Mesenchymal stem cell (in vitro differentiated cells and primary cell): ENCODE data around the gene EMX1.

Source experiments
- DNase-seq: peaks from one replicate; pipeline ENCODE4 v3.0.0-alpha.2; 2013
- H2AFZ ChIP-seq: one replicate; pipeline ENCODE4 v1.6.1; 2013; ENCODE audit warnings: low read depth, mild to moderate bottlenecking, control low read depth, inconsistent platforms, low read length, moderate library complexity
- H2AK5ac ChIP-seq: 2 replicates; pipeline ENCODE4 v1.6.1; 2013; ENCODE audit warnings: low read length, moderate library complexity, mild to moderate bottlenecking, inconsistent platforms; ENCODE audit not compliant: severe bottlenecking
- H2BK120ac ChIP-seq: one replicate; pipeline ENCODE4 v1.6.1; 2013; ENCODE audit warnings: low read depth, mild to moderate bottlenecking, inconsistent platforms, low read length, moderate library complexity
- H2BK12ac ChIP-seq, 2 experiments: one replicate each; pipeline ENCODE4 v1.6.1; 2013; ENCODE audit warnings: inconsistent platforms in 2 of 2, low read length in 2 of 2, mild to moderate bottlenecking in 2 of 2, moderate library complexity in 2 of 2, control low read depth in 1 of 2
- H2BK15ac ChIP-seq: one replicate; pipeline ENCODE4 v1.6.1; 2013; ENCODE audit warnings: mild to moderate bottlenecking, low read depth, inconsistent platforms; ENCODE audit not compliant: poor library complexity, severe bottlenecking
- H2BK5ac ChIP-seq: 2 replicates; pipeline ENCODE4 v1.6.1; 2013; ENCODE audit warnings: low read depth, mild to moderate bottlenecking, low read length, control low read depth, inconsistent platforms; ENCODE audit not compliant: poor library complexity, severe bottlenecking
- H3K14ac ChIP-seq, 2 experiments: one replicate each; pipeline ENCODE4 v1.6.1; 2013; ENCODE audit warnings: inconsistent platforms in 2 of 2, low read length in 2 of 2, control low read depth in 1 of 2, mild to moderate bottlenecking in 1 of 2, moderate library complexity in 1 of 2
- H3K18ac ChIP-seq, 2 experiments: one replicate each; pipeline ENCODE4 v1.6.1; 2013; ENCODE audit warnings: inconsistent platforms in 2 of 2, low read length in 2 of 2, control low read depth in 1 of 2, low read depth in 1 of 2, mild to moderate bottlenecking in 1 of 2
- H3K23ac ChIP-seq, 2 experiments: one replicate each; pipeline ENCODE4 v1.6.1; 2013; ENCODE audit warnings: inconsistent platforms in 2 of 2, low read length in 2 of 2, mild to moderate bottlenecking in 2 of 2, moderate library complexity in 2 of 2, control low read depth in 1 of 2
- H3K27ac ChIP-seq: 2 replicates; pipeline ENCODE4 v1.5.1; 2013; ENCODE audit warnings: mild to moderate bottlenecking, moderate library complexity, low read length, control low read depth, inconsistent platforms; ENCODE audit not compliant: poor library complexity, severe bottlenecking
- H3K27me3 ChIP-seq, 2 experiments: 2 replicates each; pipeline versions ENCODE4 v1.6.1 to v1.7.0; 2013; ENCODE audit warnings: low read length in 2 of 2, mild to moderate bottlenecking in 2 of 2, moderate library complexity in 2 of 2, control low read depth in 1 of 2, inconsistent platforms in 1 of 2; ENCODE audit not compliant: control insufficient read depth in 1 of 2, insufficient read depth in 1 of 2
- H3K36me3 ChIP-seq, 2 experiments: 2 replicates each; pipeline versions ENCODE4 v1.6.1 to v1.7.0; 2013; ENCODE audit warnings: low read length in 2 of 2, control low read depth in 1 of 2, inconsistent platforms in 1 of 2, low read depth in 1 of 2, mild to moderate bottlenecking in 1 of 2; ENCODE audit not compliant: insufficient read depth in 2 of 2, control insufficient read depth in 1 of 2
- H3K4ac ChIP-seq, 2 experiments: one replicate each; pipeline ENCODE4 v1.6.1; 2013; ENCODE audit warnings: inconsistent platforms in 2 of 2, low read length in 2 of 2, mild to moderate bottlenecking in 2 of 2, moderate library complexity in 2 of 2, control low read depth in 1 of 2, low read depth in 1 of 2
- H3K4me1 ChIP-seq: 2 replicates; pipeline ENCODE4 v1.6.1; 2013; ENCODE audit warnings: low read depth, low read length, control low read depth; ENCODE audit not compliant: control insufficient read depth, insufficient read depth
- H3K4me2 ChIP-seq: 2 replicates; pipeline ENCODE4 v1.6.1; 2013; ENCODE audit warnings: low read length, mild to moderate bottlenecking, inconsistent platforms; ENCODE audit not compliant: poor library complexity, severe bottlenecking
- H3K4me3 ChIP-seq, 2 experiments: 2 replicates each; pipeline versions ENCODE4 v1.5.1 to v1.7.0; 2013; ENCODE audit warnings: low read length in 2 of 2, mild to moderate bottlenecking in 2 of 2, control low read depth in 1 of 2, low read depth in 1 of 2; ENCODE audit not compliant: insufficient read depth in 1 of 2
- H3K79me1 ChIP-seq: replicated peaks from 2 replicates; pipeline ENCODE4 v1.6.1; 2013; ENCODE audit warnings: mild to moderate bottlenecking, control low read depth, low read length, inconsistent platforms; ENCODE audit not compliant: poor library complexity, severe bottlenecking
- H3K9ac ChIP-seq: 2 replicates; pipeline ENCODE4 v1.7.0; 2013; ENCODE audit warnings: mild to moderate bottlenecking, low read length, moderate library complexity
- H3K9me3 ChIP-seq: 2 replicates; pipeline ENCODE4 v1.7.0; 2013; ENCODE audit warnings: mild to moderate bottlenecking, low read length; ENCODE audit not compliant: control insufficient read depth
- H4K8ac ChIP-seq: one replicate; pipeline ENCODE4 v1.6.1; 2013; ENCODE audit warnings: inconsistent platforms, mild to moderate bottlenecking, low read length, moderate library complexity
- H4K91ac ChIP-seq: one replicate; pipeline ENCODE4 v1.6.1; 2013; ENCODE audit warnings: mild to moderate bottlenecking, low read length, inconsistent platforms
- WGBS: methylation state at CpG from one replicate; pipeline ENCODE4 v1.1.7; 2013; ENCODE audit warnings: mixed read lengths; 5-methylcytosine and 5-hydroxymethylcytosine counted together

EMX1 gene

GRCh38 chr2:72945450-72946019 is 28.2 kb downstream of the EMX1 start:
- Histone ChIP-seq H3K4me1 (peaks cover 15% of the 10 kb centered on the region), H3K4ac (no peak overlapping the region), H3K9ac (no peak overlapping the region), H3K4me3 (no peak overlapping the region), H2BK120ac (no peak overlapping the region), H3K9me3 (no peaks in the 10 kb centered on the region), H3K14ac (no peak overlapping the region), H3K4me2 (no peak overlapping the region), H3K36me3 (peaks cover 0 to 30% of the 10 kb centered on the region in 2 experiments), H2BK12ac (no peak overlapping the region), H3K79me1 (no peaks in the 10 kb centered on the region), H2AK5ac (no peak overlapping the region), H2BK15ac (no peak overlapping the region), H3K23ac (no peak overlapping the region), H2AFZ (no peak overlapping the region), H3K18ac (no peak overlapping the region), H4K8ac (no peak overlapping the region), H3K27me3 (no peaks in the 10 kb centered on the region), H3K27ac (no peak overlapping the region), H4K91ac (no peak overlapping the region), H2BK5ac (no peak overlapping the region)
- WGBS = 92% methylated on average over 9 of the region's 9 CpGs
- no peak for DNase-seq

DNA sequence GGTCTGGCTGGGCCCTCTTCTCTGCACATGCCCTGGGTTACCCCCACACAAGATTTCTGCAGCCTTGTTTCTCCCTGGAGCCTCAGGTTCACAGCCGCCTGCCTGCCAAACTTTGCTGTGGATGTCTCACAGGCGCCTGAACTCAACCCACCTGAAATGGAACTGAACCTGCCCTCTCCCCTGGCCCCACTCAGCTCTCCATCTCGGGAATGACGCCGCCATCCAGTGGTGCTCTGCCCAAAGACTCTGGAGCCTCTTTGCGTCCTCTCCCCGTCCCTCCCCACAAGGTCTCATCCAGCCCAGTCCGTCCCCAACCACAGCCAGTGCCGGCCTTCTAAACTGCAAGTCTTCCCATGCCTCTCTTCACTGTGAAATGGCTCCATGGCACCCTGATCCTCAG is 29.1 kb downstream of the EMX1 start:
- no peak overlapping the region for H2AFZ ChIP-seq
- no peak overlapping the region for H2AK5ac ChIP-seq
- H4K8ac ChIP-seq = no peak overlapping the region
- H3K79me1 ChIP-seq = no peaks in the 10 kb centered on the region
- no peak overlapping the region for H2BK5ac ChIP-seq
- no peaks in the 10 kb centered on the region for H3K27me3 ChIP-seq
- H3K27ac ChIP-seq = no peak overlapping the region
- H3K14ac ChIP-seq = no peak overlapping the region
- no peaks in the 10 kb centered on the region for H3K9me3 ChIP-seq
- H3K4me2 ChIP-seq = no peak overlapping the region
- no peak overlapping the region for H3K9ac ChIP-seq
- H2BK15ac ChIP-seq = no peak overlapping the region
- no peak overlapping the region for H3K4ac ChIP-seq
- DNase-seq = no peak
- no peak overlapping the region for H3K18ac ChIP-seq
- no peak overlapping the region for H2BK12ac ChIP-seq
- H3K4me1 ChIP-seq = peaks cover 6% of the 10 kb centered on the region
- H3K23ac ChIP-seq = no peak overlapping the region
- H4K91ac ChIP-seq = no peak overlapping the region
- H2BK120ac ChIP-seq = no peak overlapping the region
- WGBS = 89% methylated on average over 9 of the region's 9 CpGs
- H3K4me3 ChIP-seq = no peak overlapping the region
- H3K36me3 ChIP-seq = peaks cover 0 to 30% of the 10 kb centered on the region in 2 experiments

GRCh38 chr2:72947952-72948830 is 30.9 kb downstream of the EMX1 start:
- H4K91ac ChIP-seq = no peak overlapping the region
- no peak overlapping the region for H3K4me2 ChIP-seq
- no peak overlapping the region for H3K27ac ChIP-seq
- no peak overlapping the region for H3K4ac ChIP-seq
- H4K8ac ChIP-seq = no peak overlapping the region
- H3K79me1 ChIP-seq = no peaks in the 10 kb centered on the region
- H2BK120ac ChIP-seq = no peak overlapping the region
- no peak overlapping the region for H3K14ac ChIP-seq
- no peak overlapping the region for H3K9ac ChIP-seq
- no peak overlapping the region for H2BK5ac ChIP-seq
- 92% methylated on average over 9 of the region's 10 CpGs for WGBS
- no peak overlapping the region for H3K4me3 ChIP-seq
- no peak overlapping the region for H2BK12ac ChIP-seq
- H2BK15ac ChIP-seq = no peak overlapping the region
- H3K18ac ChIP-seq = no peak overlapping the region
- H2AK5ac ChIP-seq = no peak overlapping the region
- no peak overlapping the region for H2AFZ ChIP-seq
- no peak overlapping the region for H3K23ac ChIP-seq
- no peaks in the 10 kb centered on the region for H3K9me3 ChIP-seq
- H3K36me3 ChIP-seq = peaks cover 0 to 27% of the 10 kb centered on the region in 2 experiments
- H3K4me1 ChIP-seq = no peaks in the 10 kb centered on the region
- H3K27me3 ChIP-seq = no peaks in the 10 kb centered on the region
- no peak for DNase-seq

- H2BK5ac ChIP-seq = no peak overlapping the region
- H4K8ac ChIP-seq = no peak overlapping the region
- no peak overlapping the region for H3K4me3 ChIP-seq
- no peak overlapping the region for H2BK15ac ChIP-seq
- no peak overlapping the region for H3K9ac ChIP-seq
- H3K79me1 ChIP-seq = no peaks in the 10 kb centered on the region
- H3K4ac ChIP-seq = no peak overlapping the region
- peaks cover 0 to 18% of the 10 kb centered on the region in 2 experiments for H3K36me3 ChIP-seq
- H4K91ac ChIP-seq = no peak overlapping the region
- H2BK120ac ChIP-seq = no peak overlapping the region
- H3K18ac ChIP-seq = no peak overlapping the region
- no peaks in the 10 kb centered on the region for H3K4me1 ChIP-seq
- no peak for DNase-seq
- no peaks in the 10 kb centered on the region for H3K27me3 ChIP-seq
- 95% methylated on average over 2 of the region's 2 CpGs for WGBS
- H3K9me3 ChIP-seq = no peaks in the 10 kb centered on the region
- H2AFZ ChIP-seq = no peak overlapping the region
- H3K4me2 ChIP-seq = no peak overlapping the region
- no peak overlapping the region for H3K23ac ChIP-seq
- H2AK5ac ChIP-seq = no peak overlapping the region
- no peak overlapping the region for H2BK12ac ChIP-seq
- H3K27ac ChIP-seq = no peak overlapping the region
- H3K14ac ChIP-seq = no peak overlapping the region
Observed at GRCh38 chr2:72949045-72949444, 31.7 kb downstream of the EMX1 start.
